OCI-LY1 (cell line): ENCODE results near the gene ZNF350.

ENCODE experiments used
- H2AFZ ChIP-seq: fragments of 200-600 bp; sonication (generic), shearing (Covaris generic); 2 replicates; pipeline ENCODE4 v1.6.0; 2014; ENCODE audit warnings: antibody characterized with exemption, mild to moderate bottlenecking, low read length
- H3F3A ChIP-seq: fragments of 200-600 bp; sonication (generic), shearing (Covaris generic); 2 replicates; pipeline ENCODE4 v1.6.0; 2014; ENCODE audit warnings: mild to moderate bottlenecking, antibody characterized with exemption, low read length, moderate library complexity; ENCODE audit not compliant: insufficient read depth
- H3K27ac ChIP-seq: fragments of 200-600 bp; sonication (generic); 2 replicates; pipeline ENCODE4 v1.5.1; 2014; ENCODE audit warnings: low read length, mixed run types, mild to moderate bottlenecking, low read depth; ENCODE audit not compliant: poor library complexity, severe bottlenecking
- H3K27me3 ChIP-seq: fragments of 200-600 bp; sonication (generic); 2 replicates; pipeline ENCODE4 v1.6.0; 2014; ENCODE audit warnings: antibody characterized with exemption, mild to moderate bottlenecking, low read length, moderate library complexity; ENCODE audit not compliant: insufficient read depth
- H3K36me3 ChIP-seq: fragments of 200-600 bp; sonication (generic); 2 replicates; pipeline ENCODE4 v1.6.1; 2014; ENCODE audit warnings: mild to moderate bottlenecking, antibody characterized with exemption, low read length, moderate library complexity, mixed read lengths; ENCODE audit not compliant: insufficient read depth
- H3K4me1 ChIP-seq: fragments of 200-600 bp; sonication (generic); 2 replicates; pipeline ENCODE4 v1.5.1; 2014; ENCODE audit warnings: mild to moderate bottlenecking, low read length, moderate library complexity; ENCODE audit not compliant: insufficient read depth, severe bottlenecking
- H3K4me2 ChIP-seq: fragments of 200-600 bp; sonication (generic), shearing (Covaris generic); 2 replicates; pipeline ENCODE4 v1.6.1; 2014; ENCODE audit warnings: low read length
- H3K4me3 ChIP-seq: fragments of 200-600 bp; sonication (generic); 2 replicates; pipeline ENCODE4 v1.5.1; 2014; ENCODE audit warnings: low read length, low read depth, mild to moderate bottlenecking, mixed read lengths; ENCODE audit not compliant: poor library complexity, severe bottlenecking
- H3K79me2 ChIP-seq: fragments of 200-600 bp; shearing (Covaris generic); 2 replicates; pipeline ENCODE4 v1.6.1; 2016; ENCODE audit warnings: mixed run types, low read length, mixed read lengths; ENCODE audit not compliant: insufficient read depth
- H3K9ac ChIP-seq: fragments of 200-600 bp; sonication (generic), shearing (Covaris generic); 2 replicates; pipeline ENCODE4 v1.6.1; 2014; ENCODE audit warnings: mild to moderate bottlenecking, low read length, mixed read lengths
- H3K9me2 ChIP-seq: fragments of 200-600 bp; sonication (generic), shearing (Covaris generic); 2 replicates; pipeline ENCODE4 v1.6.1; 2014; ENCODE audit warnings: low read depth, mild to moderate bottlenecking, low read length, mixed read lengths
- H3K9me3 ChIP-seq: fragments of 200-600 bp; shearing (Covaris generic); 2 replicates; pipeline ENCODE4 v1.6.1; 2014; ENCODE audit warnings: low read length, mixed read lengths
- H4K20me1 ChIP-seq: fragments of 200-600 bp; sonication (generic), shearing (Covaris generic); 2 replicates; pipeline ENCODE4 v1.6.0; 2016; ENCODE audit warnings: mild to moderate bottlenecking, low read length; ENCODE audit not compliant: insufficient read depth
- CTCF ChIP-seq: fragments of 200-600 bp; sonication (generic), shearing (Covaris generic); IDR thresholded peaks from 2 replicates; pipeline ENCODE4 v1.5.1; 2017; ENCODE audit warnings: mild to moderate bottlenecking, antibody characterized with exemption, low read length, moderate library complexity, mixed read lengths
- EZH2 ChIP-seq: fragments of 200-600 bp; sonication (generic), shearing (Covaris generic); IDR thresholded peaks from 2 replicates; pipeline ENCODE4 v1.8.0; 2017; ENCODE audit warnings: borderline replicate concordance, mixed run types, mild to moderate bottlenecking, antibody characterized with exemption, low read length, moderate library complexity, mixed read lengths

The ZNF350 gene

GRCh38 chr19:52007451-52007805, 20.8 kb upstream of the ZNF350 start:
- peak overlapping the region; percentile 57 for H2AFZ ChIP-seq

GRCh38 chr19:51994048-51994644, 7.5 kb upstream of the ZNF350 start:
- Histone ChIP-seq H3K9me2 (no peaks in the 10 kb centered on the region), H3K4me2 (no peak overlapping the region), H3K9ac (no peak overlapping the region), H3K36me3 (peaks cover 59% of the 10 kb centered on the region), H3K27me3 (no peaks in the 10 kb centered on the region), H3K4me1 (no peaks in the 10 kb centered on the region), H3K9me3 (peaks cover 63% of the 10 kb centered on the region), H4K20me1 (no peaks in the 10 kb centered on the region), H3K79me2 (no peaks in the 10 kb centered on the region), H3K27ac (no peak overlapping the region), H3K4me3 (no peak overlapping the region), H2AFZ (no peak overlapping the region), H3F3A (no peaks in the 10 kb centered on the region)
- TF ChIP-seq EZH2 (no peak), CTCF (no peak)

More at GRCh38 chr19:52007451-52007805, 20.8 kb upstream of the ZNF350 start:
- H3K36me3 ChIP-seq, result peaks cover 16% of the 10 kb centered on the region
- H3F3A ChIP-seq, result no peaks in the 10 kb centered on the region
- H3K27me3 ChIP-seq, result no peaks in the 10 kb centered on the region
- H4K20me1 ChIP-seq, result no peaks in the 10 kb centered on the region
- H3K4me3 ChIP-seq, result peak overlapping the region; percentile 80
- H3K27ac ChIP-seq, result no peak overlapping the region
- H3K79me2 ChIP-seq, result no peaks in the 10 kb centered on the region
- TF ChIP-seq EZH2, result no peak
- TF ChIP-seq CTCF, result no peak
- H3K4me2 ChIP-seq, result peak overlapping the region; percentile 70
- peaks cover 16% of the 10 kb centered on the region for H3K9me3 ChIP-seq
- H3K9ac ChIP-seq, result peak overlapping the region; percentile 75
- peaks cover 8% of the 10 kb centered on the region for H3K4me1 ChIP-seq
- H3K9me2 ChIP-seq, result no peaks in the 10 kb centered on the region

- no peak for TF ChIP-seq CTCF
- TF ChIP-seq EZH2, result no peak
- Histone ChIP-seq H3K36me3 (peaks cover 52% of the 10 kb centered on the region), H3K79me2 (no peaks in the 10 kb centered on the region), H3K9ac (no peak overlapping the region), H3K9me2 (no peaks in the 10 kb centered on the region), H3K9me3 (peaks cover 66% of the 10 kb centered on the region), H3K4me1 (no peaks in the 10 kb centered on the region), H3K27ac (no peak overlapping the region), H3K27me3 (no peaks in the 10 kb centered on the region), H3K4me3 (no peak overlapping the region), H3F3A (no peaks in the 10 kb centered on the region), H2AFZ (no peak overlapping the region), H4K20me1 (no peaks in the 10 kb centered on the region), H3K4me2 (no peak overlapping the region)
Observed at GRCh38 chr19:51993422-51993821, 6.8 kb upstream of the ZNF350 start.
